HepG2 (cell line): ENCODE results near the gene ACBD6. TPM values are rescaled to one million over a fixed set of nuclear protein-coding genes. Genes with fewer than 3 reads are reported as not detected.

ENCODE experiments used
- KMT2A ChIP-seq: sonication (generic); formaldehyde crosslinking; IDR thresholded peaks from 2 replicates; pipeline ENCODE4 v1.4.0; 2020; ENCODE audit warnings: missing genetic modification reagents
- NCOA5 ChIP-seq: sonication (generic); formaldehyde crosslinking; IDR thresholded peaks from 2 replicates; pipeline ENCODE4 v1.4.0; 2020; ENCODE audit warnings: missing genetic modification reagents
- NFKBIZ ChIP-seq: IDR thresholded peaks from 2 replicates; pipeline ENCODE4 v1.6.1; 2018; ENCODE audit warnings: missing genetic modification reagents, missing compliant biosample characterization
- PHF21A ChIP-seq: sonication (generic); formaldehyde crosslinking; IDR thresholded peaks from 2 replicates; pipeline ENCODE4 v1.5.0; 2020; ENCODE audit warnings: mild to moderate bottlenecking, missing genetic modification reagents
- ZNF430 ChIP-seq: sonication (generic); formaldehyde crosslinking; IDR thresholded peaks from 2 replicates; pipeline ENCODE4 v1.9.0; 2021; ENCODE audit warnings: mild to moderate bottlenecking, missing genetic modification reagents
- ZNF678 ChIP-seq: sonication (generic); formaldehyde crosslinking; IDR thresholded peaks from 2 replicates; pipeline ENCODE4 v1.4.0; 2020; ENCODE audit warnings: mild to moderate bottlenecking, missing genetic modification reagents
- polyA plus RNA-seq, 8 experiments: library from polyadenylated mRNA; depleted of rRNA in 3 of 8; stranded (reverse) in 7 of 8; unstranded in 1 of 8; fragments of >200 nt; fragmentation: Illumina TruSeq in 4 of 8; extraction: Trizol in 4 of 8; gene quantifications; 2 replicates each; pipeline versions ENCODE4 v1.2.1 to v1.2.3, GENCODE V29; 2011 to 2016; ENCODE audit warnings: low read depth in 4 of 8, missing spikeins in 1 of 8, mixed read lengths in 1 of 8; ENCODE audit not compliant: insufficient read depth in 1 of 8
- total RNA-seq, 5 experiments: library from RNA; depleted of rRNA; stranded (reverse); fragments of >200 nt; fragmentation: Illumina TruSeq; extraction: Trizol; gene quantifications; 2 replicates each; pipeline ENCODE4 v1.2.3, GENCODE V29; 2016; ENCODE audit warnings: low read depth in 1 of 5
- TF ChIP-seq, protein P1 (sequence below), 2 experiments: fragments of 450-650 bp in 1 of 2; sonication (generic) in 1 of 2; formaldehyde crosslinking in 1 of 2; IDR thresholded peaks; 2 replicates each; pipeline versions ENCODE4 v1.6.1 to v1.8.0; 2016 to 2022; ENCODE audit warnings: antibody characterized with exemption in 1 of 2, mild to moderate bottlenecking in 1 of 2, missing genetic modification reagents in 1 of 2
- TF ChIP-seq, protein P2 (sequence below): sonication (generic); formaldehyde crosslinking; IDR thresholded peaks from 2 replicates; pipeline ENCODE4 v1.5.1; 2020; ENCODE audit warnings: mild to moderate bottlenecking, missing genetic modification reagents, borderline replicate concordance
- TF ChIP-seq, protein P3 (sequence below): sonication (generic); formaldehyde crosslinking; IDR thresholded peaks from 2 replicates; pipeline ENCODE4 v1.4.0; 2020; ENCODE audit warnings: low read depth, mild to moderate bottlenecking, missing genetic modification reagents
- TF ChIP-seq, protein P4 (sequence below): sonication (generic); formaldehyde crosslinking; IDR thresholded peaks from 2 replicates; pipeline ENCODE4 v1.4.0; 2020; ENCODE audit warnings: missing genetic modification reagents
- TF ChIP-seq, protein P5 (sequence below): sonication (generic); formaldehyde crosslinking; IDR thresholded peaks from 2 replicates; pipeline ENCODE4 v1.5.0; 2020; ENCODE audit warnings: missing genetic modification reagents, mild to moderate bottlenecking, borderline replicate concordance
- TF ChIP-seq, protein P6 (sequence below): sonication (generic); formaldehyde crosslinking; IDR thresholded peaks from 2 replicates; pipeline ENCODE4 v1.4.0; 2020; ENCODE audit warnings: missing genetic modification reagents

Gene ACBD6
- total and polyA plus RNA-seq, 2 of the 13 experiments (the other 11 are each of a cell fraction or from before 2014, with no cell fraction given): 33.5 to 47.2 TPM

DNA sequence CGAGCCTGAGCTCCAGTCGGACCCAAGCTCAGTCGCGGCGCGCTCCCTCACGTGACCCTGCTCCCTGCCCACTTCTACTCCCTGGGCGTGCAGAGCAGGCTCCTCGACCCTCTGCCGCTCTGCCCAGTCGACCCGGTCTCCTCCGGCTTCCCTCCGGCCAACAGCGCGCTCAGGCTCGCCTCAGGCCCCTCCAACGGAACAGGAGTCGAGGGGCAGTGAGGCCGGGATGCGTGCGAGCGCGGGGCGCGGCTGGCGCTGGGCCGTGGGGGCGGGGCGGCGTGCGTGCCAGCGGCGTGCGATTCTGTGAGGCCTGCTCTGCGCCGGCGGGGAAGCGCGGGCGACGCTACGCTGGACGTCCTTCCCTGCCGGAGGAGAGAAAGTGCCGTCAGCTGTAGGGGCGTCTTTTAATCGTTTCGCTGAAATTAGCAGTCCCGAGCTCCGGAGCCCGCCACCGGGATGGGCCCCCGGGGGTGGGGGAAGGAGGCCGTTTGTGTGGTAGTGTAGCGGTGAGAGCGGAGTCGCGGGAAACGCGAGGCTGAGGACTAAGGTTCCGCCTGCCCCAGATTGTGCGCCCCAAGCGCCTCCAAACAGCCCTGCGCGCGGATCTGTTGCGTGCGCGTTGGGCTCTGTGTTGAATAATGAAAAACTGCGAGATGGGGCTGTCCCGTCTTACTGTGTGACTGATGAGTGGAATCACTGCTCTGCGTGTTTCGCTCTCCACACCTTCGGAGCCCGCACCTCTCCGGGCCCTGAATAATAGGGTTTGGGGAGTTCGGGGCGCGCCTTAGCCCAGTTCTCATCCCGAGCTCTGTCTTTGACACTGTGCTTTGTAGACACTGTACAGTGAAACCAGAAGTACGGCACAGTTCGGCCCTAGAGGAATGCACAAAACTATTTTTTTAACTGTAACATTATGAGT, at the start of gene ACBD6 (continued):
- TF ChIP-seq, protein P1, sequence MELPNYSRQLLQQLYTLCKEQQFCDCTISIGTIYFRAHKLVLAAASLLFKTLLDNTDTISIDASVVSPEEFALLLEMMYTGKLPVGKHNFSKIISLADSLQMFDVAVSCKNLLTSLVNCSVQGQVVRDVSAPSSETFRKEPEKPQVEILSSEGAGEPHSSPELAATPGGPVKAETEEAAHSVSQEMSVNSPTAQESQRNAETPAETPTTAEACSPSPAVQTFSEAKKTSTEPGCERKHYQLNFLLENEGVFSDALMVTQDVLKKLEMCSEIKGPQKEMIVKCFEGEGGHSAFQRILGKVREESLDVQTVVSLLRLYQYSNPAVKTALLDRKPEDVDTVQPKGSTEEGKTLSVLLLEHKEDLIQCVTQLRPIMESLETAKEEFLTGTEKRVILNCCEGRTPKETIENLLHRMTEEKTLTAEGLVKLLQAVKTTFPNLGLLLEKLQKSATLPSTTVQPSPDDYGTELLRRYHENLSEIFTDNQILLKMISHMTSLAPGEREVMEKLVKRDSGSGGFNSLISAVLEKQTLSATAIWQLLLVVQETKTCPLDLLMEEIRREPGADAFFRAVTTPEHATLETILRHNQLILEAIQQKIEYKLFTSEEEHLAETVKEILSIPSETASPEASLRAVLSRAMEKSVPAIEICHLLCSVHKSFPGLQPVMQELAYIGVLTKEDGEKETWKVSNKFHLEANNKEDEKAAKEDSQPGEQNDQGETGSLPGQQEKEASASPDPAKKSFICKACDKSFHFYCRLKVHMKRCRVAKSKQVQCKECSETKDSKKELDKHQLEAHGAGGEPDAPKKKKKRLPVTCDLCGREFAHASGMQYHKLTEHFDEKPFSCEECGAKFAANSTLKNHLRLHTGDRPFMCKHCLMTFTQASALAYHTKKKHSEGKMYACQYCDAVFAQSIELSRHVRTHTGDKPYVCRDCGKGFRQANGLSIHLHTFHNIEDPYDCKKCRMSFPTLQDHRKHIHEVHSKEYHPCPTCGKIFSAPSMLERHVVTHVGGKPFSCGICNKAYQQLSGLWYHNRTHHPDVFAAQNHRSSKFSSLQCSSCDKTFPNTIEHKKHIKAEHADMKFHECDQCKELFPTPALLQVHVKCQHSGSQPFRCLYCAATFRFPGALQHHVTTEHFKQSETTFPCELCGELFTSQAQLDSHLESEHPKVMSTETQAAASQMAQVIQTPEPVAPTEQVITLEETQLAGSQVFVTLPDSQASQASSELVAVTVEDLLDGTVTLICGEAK (IDR thresholded peaks at IDR 0.05): no peak
- TF ChIP-seq, protein P1 (CRISPR knock-in tag; IDR thresholded peaks at IDR 0.05): peak; percentile 88; the same call in 1 of the 2 replicates
- TF ChIP-seq NFKBIZ (0 out of 2 replicates have a peak, but pooled peaks have one; percentile 25), NCOA5 (no peak), ZNF678 (CRISPR knock-in tag) (no peak; the same call in 1 of the 2 replicates), KMT2A (CRISPR knock-in tag) (peak; percentile 73), ZNF430 (CRISPR knock-in tag) (peak; percentile 86), PHF21A (CRISPR knock-in tag) (peak; percentile 91)
- TF ChIP-seq, protein P2, sequence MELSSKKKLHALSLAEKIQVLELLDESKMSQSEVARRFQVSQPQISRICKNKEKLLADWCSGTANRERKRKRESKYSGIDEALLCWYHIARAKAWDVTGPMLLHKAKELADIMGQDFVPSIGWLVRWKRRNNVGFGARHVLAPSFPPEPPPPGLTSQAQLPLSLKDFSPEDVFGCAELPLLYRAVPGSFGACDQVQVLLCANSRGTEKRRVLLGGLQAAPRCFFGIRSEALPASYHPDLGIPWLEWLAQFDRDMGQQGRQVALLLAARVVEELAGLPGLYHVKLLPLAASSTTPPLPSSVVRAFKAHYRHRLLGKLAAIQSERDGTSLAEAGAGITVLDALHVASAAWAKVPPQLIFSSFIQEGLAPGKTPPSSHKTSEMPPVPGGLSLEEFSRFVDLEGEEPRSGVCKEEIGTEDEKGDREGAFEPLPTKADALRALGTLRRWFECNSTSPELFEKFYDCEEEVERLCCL: no peak
- TF ChIP-seq, protein P3, sequence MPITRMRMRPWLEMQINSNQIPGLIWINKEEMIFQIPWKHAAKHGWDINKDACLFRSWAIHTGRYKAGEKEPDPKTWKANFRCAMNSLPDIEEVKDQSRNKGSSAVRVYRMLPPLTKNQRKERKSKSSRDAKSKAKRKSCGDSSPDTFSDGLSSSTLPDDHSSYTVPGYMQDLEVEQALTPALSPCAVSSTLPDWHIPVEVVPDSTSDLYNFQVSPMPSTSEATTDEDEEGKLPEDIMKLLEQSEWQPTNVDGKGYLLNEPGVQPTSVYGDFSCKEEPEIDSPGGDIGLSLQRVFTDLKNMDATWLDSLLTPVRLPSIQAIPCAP: peak; percentile 65; the same call in 1 of the 2 replicates
- TF ChIP-seq, protein P4, sequence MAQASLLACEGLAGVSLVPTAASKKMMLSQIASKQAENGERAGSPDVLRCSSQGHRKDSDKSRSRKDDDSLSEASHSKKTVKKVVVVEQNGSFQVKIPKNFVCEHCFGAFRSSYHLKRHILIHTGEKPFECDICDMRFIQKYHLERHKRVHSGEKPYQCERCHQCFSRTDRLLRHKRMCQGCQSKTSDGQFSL (CRISPR knock-in tag): peak; percentile 82; the same call in 1 of the 2 replicates
- TF ChIP-seq, protein P5, sequence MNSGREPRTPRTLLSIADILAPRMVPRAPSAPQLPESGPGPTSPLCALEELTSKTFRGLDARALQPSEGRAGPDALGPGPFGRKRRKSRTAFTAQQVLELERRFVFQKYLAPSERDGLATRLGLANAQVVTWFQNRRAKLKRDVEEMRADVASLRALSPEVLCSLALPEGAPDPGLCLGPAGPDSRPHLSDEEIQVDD (CRISPR knock-in tag): peak; percentile 97; the same call in 1 of the 2 replicates
- TF ChIP-seq, protein P6, sequence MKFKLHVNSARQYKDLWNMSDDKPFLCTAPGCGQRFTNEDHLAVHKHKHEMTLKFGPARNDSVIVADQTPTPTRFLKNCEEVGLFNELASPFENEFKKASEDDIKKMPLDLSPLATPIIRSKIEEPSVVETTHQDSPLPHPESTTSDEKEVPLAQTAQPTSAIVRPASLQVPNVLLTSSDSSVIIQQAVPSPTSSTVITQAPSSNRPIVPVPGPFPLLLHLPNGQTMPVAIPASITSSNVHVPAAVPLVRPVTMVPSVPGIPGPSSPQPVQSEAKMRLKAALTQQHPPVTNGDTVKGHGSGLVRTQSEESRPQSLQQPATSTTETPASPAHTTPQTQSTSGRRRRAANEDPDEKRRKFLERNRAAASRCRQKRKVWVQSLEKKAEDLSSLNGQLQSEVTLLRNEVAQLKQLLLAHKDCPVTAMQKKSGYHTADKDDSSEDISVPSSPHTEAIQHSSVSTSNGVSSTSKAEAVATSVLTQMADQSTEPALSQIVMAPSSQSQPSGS: peak; percentile 19; the same call in 1 of the 2 replicates
